ENCODE results near the gene KNG1.
"Not testable (repeated sequence)": the region's sequence is repeated elsewhere in the genome, so short reads cannot be mapped to it uniquely, and the experiment has no call there.

The KNG1 gene

GRCh38 chr3:186679151-186679550 lies 38.0 kb upstream of the KNG1 start:
- TF ChIP-seq FOXM1 (IDR thresholded peaks at IDR 0.05; ENCODE audit: borderline replicate concordance) (no peak), BHLHE40 (IDR thresholded peaks at IDR 0.05; ENCODE audit: borderline replicate concordance) (no peak), TARDBP (IDR thresholded peaks at IDR 0.05) (no peak), ARNT (IDR thresholded peaks at IDR 0.05) (no peak), LEF1 (IDR thresholded peaks at IDR 0.05; ENCODE audit: borderline replicate concordance) (no peak), FOXA1 (IDR thresholded peaks at IDR 0.05) (no peak), PKNOX1 (IDR thresholded peaks at IDR 0.05) (no peak), FOXK2 (IDR thresholded peaks at IDR 0.05) (no peak), ELF4 (IDR thresholded peaks at IDR 0.05) (no peak), NFRKB (IDR thresholded peaks at IDR 0.05) (no peak), SP1 (IDR thresholded peaks at IDR 0.05) (no peak), CTBP1 (IDR thresholded peaks at IDR 0.05; ENCODE audit: borderline replicate concordance) (no peak), SUZ12 (IDR thresholded peaks at IDR 0.05) (no peak)
- no peak for DNase-seq (ENCODE audit: extremely low spot score)
- ChIA-PET CTCF (no interaction called here), POLR2A (no interaction called here)

GRCh38 chr3:186680869-186681268 lies 36.3 kb upstream of the KNG1 start:
- ChIA-PET POLR2A (no interaction called here), CTCF (no interaction called here)
- DNase-seq (ENCODE audit: extremely low spot score), result no peak
- TF ChIP-seq L3MBTL2 (conservative IDR thresholded peaks at IDR 0.05), result no peak
- TF ChIP-seq ARNT (IDR thresholded peaks at IDR 0.05), result no peak
- TF ChIP-seq SUZ12 (IDR thresholded peaks at IDR 0.05), result no peak
- no peak for TF ChIP-seq NFRKB (IDR thresholded peaks at IDR 0.05)
- no peak for TF ChIP-seq PKNOX1 (IDR thresholded peaks at IDR 0.05)
- no peak for TF ChIP-seq LEF1 (IDR thresholded peaks at IDR 0.05; ENCODE audit: borderline replicate concordance)
- no peak for TF ChIP-seq FOXM1 (IDR thresholded peaks at IDR 0.05; ENCODE audit: borderline replicate concordance)
- no peak for TF ChIP-seq BHLHE40 (IDR thresholded peaks at IDR 0.05; ENCODE audit: borderline replicate concordance)
- TF ChIP-seq ZNF384 (IDR thresholded peaks at IDR 0.05), result no peak
- TF ChIP-seq CTBP1 (IDR thresholded peaks at IDR 0.05; ENCODE audit: borderline replicate concordance), result no peak
- no peak for TF ChIP-seq FOXA1 (IDR thresholded peaks at IDR 0.05)
- no peak for TF ChIP-seq FOXK2 (IDR thresholded peaks at IDR 0.05)
- no peak for TF ChIP-seq TARDBP (IDR thresholded peaks at IDR 0.05)
- TF ChIP-seq ELF4 (IDR thresholded peaks at IDR 0.05), result no peak
- TF ChIP-seq HDGF (IDR thresholded peaks at IDR 0.05; ENCODE audit: borderline replicate concordance), result no peak
- no peak for TF ChIP-seq SP1 (IDR thresholded peaks at IDR 0.05)

DNA sequence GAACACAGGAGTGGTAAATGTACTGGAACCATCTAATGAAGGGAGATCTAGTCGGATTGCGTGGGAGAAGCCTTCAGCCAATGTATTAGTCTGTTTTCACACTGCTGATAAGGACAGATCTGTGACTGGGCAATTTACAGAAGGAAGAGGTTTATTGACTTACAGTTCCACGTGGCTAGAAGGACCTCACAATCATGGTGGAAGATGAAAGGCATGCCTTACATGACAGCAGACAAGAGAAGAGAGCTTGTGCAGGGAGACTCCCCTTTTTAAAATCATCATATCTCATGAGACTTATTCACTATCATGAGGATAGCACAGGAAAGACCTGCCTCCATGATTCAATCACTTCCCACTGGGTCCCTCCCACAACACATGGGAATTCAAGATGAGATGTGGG lies 34.3 kb upstream of the KNG1 start:
- TF ChIP-seq ZNF384 (IDR thresholded peaks at IDR 0.05) (no peak), FOXA1 (IDR thresholded peaks at IDR 0.05) (no peak), ELF4 (IDR thresholded peaks at IDR 0.05) (no peak), BHLHE40 (IDR thresholded peaks at IDR 0.05; ENCODE audit: borderline replicate concordance) (no peak), HDGF (IDR thresholded peaks at IDR 0.05; ENCODE audit: borderline replicate concordance) (no peak), SP1 (IDR thresholded peaks at IDR 0.05) (no peak), FOXM1 (IDR thresholded peaks at IDR 0.05; ENCODE audit: borderline replicate concordance) (no peak), CTBP1 (IDR thresholded peaks at IDR 0.05; ENCODE audit: borderline replicate concordance) (no peak), NFRKB (IDR thresholded peaks at IDR 0.05) (no peak)
- DNase-seq (ENCODE audit: extremely low spot score), result no peak
- ChIA-PET POLR2A (no interaction called here), CTCF (interaction anchor here (0.5 kb wide), 1 partner anchor 68 kb away, joined by 3 read pairs; no protein-coding TSS in a partner anchor)

GRCh38 chr3:186683979-186684378 lies 33.2 kb upstream of the KNG1 start:
- no peak for DNase-seq (ENCODE audit: extremely low spot score)
- CTCF ChIA-PET, result interaction anchor here (0.6 kb wide), 1 partner anchor 99 kb away, joined by 3 read pairs; the partner anchor contains the start of gene EIF4A2
- POLR2A ChIA-PET, result no interaction called here
- TF ChIP-seq NFRKB (IDR thresholded peaks at IDR 0.05), result no peak
- no peak for TF ChIP-seq SP1 (IDR thresholded peaks at IDR 0.05)
- no peak for TF ChIP-seq ELF4 (IDR thresholded peaks at IDR 0.05)
- no peak for TF ChIP-seq FOXK2 (IDR thresholded peaks at IDR 0.05)
- no peak for TF ChIP-seq CTBP1 (IDR thresholded peaks at IDR 0.05; ENCODE audit: borderline replicate concordance)
- no peak for TF ChIP-seq ARNT (IDR thresholded peaks at IDR 0.05)
- no peak for TF ChIP-seq FOXA1 (IDR thresholded peaks at IDR 0.05)
- no peak for TF ChIP-seq TARDBP (IDR thresholded peaks at IDR 0.05)
- no peak for TF ChIP-seq FOXM1 (IDR thresholded peaks at IDR 0.05; ENCODE audit: borderline replicate concordance)
- no peak for TF ChIP-seq HDGF (IDR thresholded peaks at IDR 0.05; ENCODE audit: borderline replicate concordance)
- TF ChIP-seq ZNF384 (IDR thresholded peaks at IDR 0.05), result no peak
- TF ChIP-seq SUZ12 (IDR thresholded peaks at IDR 0.05), result no peak
- TF ChIP-seq LEF1 (IDR thresholded peaks at IDR 0.05; ENCODE audit: borderline replicate concordance), result no peak
- TF ChIP-seq PKNOX1 (IDR thresholded peaks at IDR 0.05), result no peak
- no peak for TF ChIP-seq BHLHE40 (IDR thresholded peaks at IDR 0.05; ENCODE audit: borderline replicate concordance)
- TF ChIP-seq L3MBTL2 (conservative IDR thresholded peaks at IDR 0.05), result no peak

DNA sequence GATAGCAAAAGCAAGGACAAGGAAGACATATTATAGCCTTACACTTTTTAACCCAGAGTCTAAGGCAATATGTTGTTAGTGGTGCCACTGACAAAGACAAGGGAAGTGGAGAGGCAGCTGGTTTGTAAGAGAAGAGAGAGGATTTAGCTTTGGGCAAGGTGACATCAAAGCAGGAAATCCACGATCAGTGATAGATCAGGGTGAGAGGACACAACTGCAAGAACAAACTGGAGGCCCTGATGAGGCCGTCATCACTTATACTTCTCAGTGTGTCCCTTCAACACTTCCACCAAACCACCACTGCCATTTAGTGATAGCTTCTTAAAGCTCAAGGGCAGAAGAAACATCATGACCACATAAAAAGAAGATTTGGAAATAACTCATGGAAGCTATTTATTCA lies 30.7 kb upstream of the KNG1 start:
- CTCF ChIA-PET; DNase-seq (ENCODE audit: extremely low spot score); POLR2A ChIA-PET: not testable (repeated sequence)

DNA sequence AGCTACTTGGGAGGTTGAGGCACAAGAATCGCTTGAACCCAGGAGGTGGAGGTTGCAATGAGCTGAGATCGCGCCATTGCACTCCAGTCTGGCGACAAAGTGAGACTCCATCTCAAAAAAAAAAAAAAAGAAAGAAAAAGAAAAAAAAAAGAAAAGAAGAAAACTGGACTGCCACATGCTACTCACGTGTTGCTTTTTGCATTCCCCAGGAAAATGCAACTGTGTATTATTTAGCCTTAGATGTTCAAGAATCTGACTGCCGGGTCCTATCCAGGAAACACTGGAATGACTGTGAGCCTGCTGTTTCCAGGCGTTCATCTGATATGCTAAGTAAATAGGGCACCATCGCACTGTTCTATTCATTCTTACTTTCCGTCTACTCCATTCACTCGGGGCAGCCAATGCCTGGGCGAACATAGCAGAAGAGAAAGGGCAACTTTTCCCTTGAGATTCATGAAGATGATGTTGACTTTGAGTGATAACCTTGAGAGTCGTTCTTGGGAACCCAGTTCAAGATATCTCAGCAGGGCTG lies 30.0 kb upstream of the KNG1 start:
- DNase-seq (ENCODE audit: extremely low spot score), result no peak
- TF ChIP-seq LEF1 (IDR thresholded peaks at IDR 0.05; ENCODE audit: borderline replicate concordance) (no peak), ZNF384 (IDR thresholded peaks at IDR 0.05) (no peak), PKNOX1 (IDR thresholded peaks at IDR 0.05) (no peak)
- ChIA-PET CTCF (no interaction called here), POLR2A (no interaction called here)

DNA sequence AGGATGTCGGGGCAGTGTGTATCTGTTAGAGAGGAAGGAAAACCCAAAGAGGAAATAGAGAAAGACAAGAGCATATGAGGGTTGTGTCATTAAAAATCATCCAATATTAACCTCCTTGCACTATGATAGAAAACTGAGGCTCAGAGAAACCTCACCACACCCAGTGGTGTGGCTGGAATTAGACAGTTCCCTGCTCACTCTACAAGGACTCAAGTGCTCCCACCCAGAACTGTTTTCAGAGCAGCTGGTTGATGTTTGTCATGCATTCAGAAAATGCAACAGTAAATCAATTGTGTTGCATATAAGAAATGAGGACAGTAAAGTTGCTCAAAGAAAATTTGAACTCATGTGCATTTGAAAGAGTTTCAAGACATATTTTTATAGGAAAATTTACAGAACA lies 26.9 kb upstream of the KNG1 start:
- CTCF ChIA-PET; DNase-seq (ENCODE audit: extremely low spot score); POLR2A ChIA-PET: not testable (repeated sequence)
